PFSK-1 (cell line): Measurements from ENCODE around the gene NF2.

Experiments used
- FOXP2 ChIP-seq: optimal IDR thresholded peaks from 2 replicates; pipeline ENCODE3; 2011; ENCODE audit warnings: borderline replicate concordance, control low read depth, inconsistent platforms; ENCODE audit not compliant: insufficient read depth; ENCODE audit errors: extremely low read length, extremely low read depth
- POLR2AphosphoS5 ChIP-seq: IDR thresholded peaks from 2 replicates; pipeline ENCODE4 v1.6.1; 2012; ENCODE audit warnings: low read depth, mild to moderate bottlenecking, control low read depth, low read length, moderate library complexity
- REST ChIP-seq, 2 experiments: IDR thresholded peaks; 2 replicates each; pipeline versions ENCODE4 v1.6.1 to v1.8.0; 2011 to 2012; ENCODE audit warnings: low read depth in 2 of 2, low read length in 2 of 2, control low read depth in 1 of 2, inconsistent platforms in 1 of 2, mild to moderate bottlenecking in 1 of 2, moderate library complexity in 1 of 2; ENCODE audit not compliant: insufficient read depth in 1 of 2
- SIN3A ChIP-seq: IDR thresholded peaks from 2 replicates; pipeline ENCODE4 v1.6.1; 2012; ENCODE audit warnings: mild to moderate bottlenecking, low read length, moderate library complexity, borderline replicate concordance; ENCODE audit not compliant: insufficient read depth
- TAF1 ChIP-seq: IDR thresholded peaks from 2 replicates; pipeline ENCODE4 v1.6.1; 2012; ENCODE audit warnings: low read length, control low read depth, borderline replicate concordance; ENCODE audit not compliant: insufficient read depth

NF2 gene

GRCh38 chr22:29637181-29637580 is 33.7 kb downstream of the NF2 start:
- TF ChIP-seq POLR2AphosphoS5: no peak
- TF ChIP-seq REST (IDR thresholded peaks at IDR 0.05; ENCODE audit: insufficient read depth in 1 of 2, low read depth in 2 of 2, low read length in 2 of 2): no peak
- TF ChIP-seq SIN3A: no peak
- no peak for TF ChIP-seq FOXP2
- no peak for TF ChIP-seq TAF1

- TF ChIP-seq TAF1 (no peak), POLR2AphosphoS5 (no peak), FOXP2 (no peak), SIN3A (no peak), REST (IDR thresholded peaks at IDR 0.05; ENCODE audit: insufficient read depth in 1 of 2, low read depth in 2 of 2, low read length in 2 of 2) (no peak)
These were observed 35.2 kb downstream of the NF2 start for GRCh38 chr22:29638678-29639077.

GRCh38 chr22:29639096-29639495 is 35.7 kb downstream of the NF2 start:
- no peak for TF ChIP-seq REST (IDR thresholded peaks at IDR 0.05; ENCODE audit: insufficient read depth in 1 of 2, low read depth in 2 of 2, low read length in 2 of 2)
- no peak for TF ChIP-seq SIN3A
- no peak for TF ChIP-seq TAF1
- TF ChIP-seq POLR2AphosphoS5: no peak
- TF ChIP-seq FOXP2: no peak

- TF ChIP-seq SIN3A (no peak), FOXP2 (no peak), REST (IDR thresholded peaks at IDR 0.05; ENCODE audit: insufficient read depth in 1 of 2, low read depth in 2 of 2, low read length in 2 of 2) (no peak), TAF1 (no peak), POLR2AphosphoS5 (no peak)
These were observed 37.7 kb downstream of the NF2 start for GRCh38 chr22:29641042-29641699.

- TF ChIP-seq FOXP2: no peak
- no peak for TF ChIP-seq POLR2AphosphoS5
- no peak for TF ChIP-seq SIN3A
- TF ChIP-seq TAF1: no peak
- no peak for TF ChIP-seq REST (IDR thresholded peaks at IDR 0.05; ENCODE audit: insufficient read depth in 1 of 2, low read depth in 2 of 2, low read length in 2 of 2)
These were observed 38.4 kb downstream of the NF2 start for GRCh38 chr22:29641700-29642330.
